GM12865 (cell line): ENCODE data around the gene C1QTNF2.

Experiments used
- DNase-seq: peaks from one replicate; pipeline ENCODE4 v3.0.0; 2010; ENCODE audit warnings: low read depth
- H3K4me3 ChIP-seq: 2 replicates; pipeline ENCODE4 v1.5.1; 2011; ENCODE audit warnings: mild to moderate bottlenecking, low read depth, low read length, control low read depth
- CTCF ChIP-seq: IDR thresholded peaks from 2 replicates; pipeline ENCODE4 v1.5.1; 2011; ENCODE audit warnings: low read length, control low read depth, low read depth, inconsistent platforms; ENCODE audit not compliant: insufficient read depth; ENCODE audit errors: missing control alignments

Gene C1QTNF2

GRCh38 chr5:160369990-160370712 is at the start of gene C1QTNF2:
TSS of gene C1QTNF2 (minus strand) at chr5:160370626. CDS start at chr5:160355011, 15,615 bp downstream.
- peak within 1 kb of the TSS; percentile 42 for H3K4me3 ChIP-seq
- TF ChIP-seq CTCF, result no peak
- peak; percentile 17 for DNase-seq

- no peak for DNase-seq
- H3K4me3 ChIP-seq, result no peak overlapping the region
- no peak for TF ChIP-seq CTCF
Observed at GRCh38 chr5:160420331-160420610, 49.8 kb upstream of the C1QTNF2 start.

GRCh38 chr5:160419458-160420330 is 49.3 kb upstream of the C1QTNF2 start:
- no peak for DNase-seq
- no peak for TF ChIP-seq CTCF

GRCh38 chr5:160418561-160419457 is 48.4 kb upstream of the C1QTNF2 start, which contains the start of gene SLU7:
TSS of gene SLU7 (minus strand) at chr5:160419081. CDS start at chr5:160415294, 3,787 bp downstream.
- DNase-seq, result peak; percentile 98
- no peak for TF ChIP-seq CTCF

More at GRCh38 chr5:160419458-160420330, 49.3 kb upstream of the C1QTNF2 start:
- peak overlapping the region; percentile 74 for H3K4me3 ChIP-seq

GRCh38 chr5:160399402-160400353 is 29.3 kb upstream of the C1QTNF2 start, which contains the start of gene FAM200C:
TSS of gene FAM200C (minus strand) at chr5:160400054. CDS start at chr5:160395490, 4,564 bp downstream.
- TF ChIP-seq CTCF, result no peak
- peak; percentile 90 for DNase-seq
- H3K4me3 ChIP-seq, result peak within 1 kb of the TSS; percentile 79

More at GRCh38 chr5:160418561-160419457, 48.4 kb upstream of the C1QTNF2 start, which contains the start of gene SLU7:
- H3K4me3 ChIP-seq, result peak within 1 kb of the TSS; percentile 74
